GM18873 (cell line): ENCODE data around the gene NCOA3.
"Not testable (repeated sequence)": the region's sequence is repeated elsewhere in the genome, so short reads cannot be mapped to it uniquely, and the experiment has no call there.

Experiments used
- ATAC-seq: cut with Tn5 transposase; IDR thresholded peaks from one replicate; pipeline ENCODE4 v1.9.1; 2021; ENCODE audit warnings: mild to moderate bottlenecking, moderate library complexity, moderate number of reproducible peaks; ENCODE audit not compliant: unreplicated experiment, low FRiP score

The NCOA3 gene

GRCh38 chr20:47498606-47499005, 3.1 kb upstream of the NCOA3 start:
- no peak for ATAC-seq

GRCh38 chr20:47499053-47499452, 2.6 kb upstream of the NCOA3 start:
- ATAC-seq = no peak

- not testable (repeated sequence) for ATAC-seq
Measured at GRCh38 chr20:47500082-47500481, 1.6 kb upstream of the NCOA3 start.

- no peak for ATAC-seq
Measured at GRCh38 chr20:47500554-47500953, 1.1 kb upstream of the NCOA3 start.

- peak; percentile 3 for ATAC-seq
Measured at GRCh38 chr20:47501116-47501481, 588 bp upstream of the NCOA3 start.

- ATAC-seq = no peak
Measured at GRCh38 chr20:47502271-47503239, 868 bp downstream of the NCOA3 start.

GRCh38 chr20:47503685-47504084, 2.0 kb downstream of the NCOA3 start:
- ATAC-seq = no peak

DNA sequence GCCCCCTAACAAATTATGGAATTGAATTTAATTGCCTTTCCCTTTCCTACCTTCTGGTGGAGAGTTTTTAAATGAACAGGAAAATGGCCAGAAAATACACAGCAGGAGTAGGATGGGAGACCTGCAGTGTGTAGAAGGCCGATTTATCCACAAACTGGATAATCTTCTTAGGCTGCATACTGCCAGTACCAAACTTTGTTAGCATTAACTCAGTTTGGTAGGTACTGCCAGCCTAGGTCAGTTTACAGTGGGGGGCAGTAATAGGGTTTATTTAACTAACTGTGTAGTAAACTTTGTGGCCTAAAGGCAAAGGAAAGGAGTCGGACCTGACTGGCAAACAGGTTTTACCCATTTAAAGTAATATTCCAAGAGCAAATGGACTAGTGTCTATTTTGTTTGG, 4.6 kb downstream of the NCOA3 start:
- ATAC-seq = no peak

DNA sequence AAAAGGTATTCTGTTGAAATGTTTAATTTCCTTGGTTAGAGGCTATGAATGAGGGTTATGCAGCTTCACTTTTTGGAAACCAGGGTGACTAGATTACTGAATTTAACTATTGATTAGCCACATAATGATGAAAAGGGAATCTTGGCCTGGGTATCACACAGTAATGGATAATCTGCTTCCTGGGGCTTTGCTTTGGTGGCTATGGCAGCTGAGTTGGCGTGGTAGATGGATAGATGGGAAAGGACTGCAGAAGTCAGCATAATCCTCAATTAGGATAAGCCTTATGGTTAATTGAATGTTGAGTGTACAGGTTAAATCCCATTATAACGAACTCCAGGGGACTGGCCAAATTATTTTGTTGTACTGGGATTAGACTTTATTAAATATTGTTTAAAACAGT, 5.2 kb downstream of the NCOA3 start:
- no peak for ATAC-seq

GRCh38 chr20:47507275-47507981, 5.7 kb downstream of the NCOA3 start:
- ATAC-seq = not testable (repeated sequence)

- ATAC-seq = no peak
Measured at GRCh38 chr20:47508278-47508677, 6.6 kb downstream of the NCOA3 start.

- no peak for ATAC-seq
Measured at GRCh38 chr20:47509104-47509661, 7.5 kb downstream of the NCOA3 start.

DNA sequence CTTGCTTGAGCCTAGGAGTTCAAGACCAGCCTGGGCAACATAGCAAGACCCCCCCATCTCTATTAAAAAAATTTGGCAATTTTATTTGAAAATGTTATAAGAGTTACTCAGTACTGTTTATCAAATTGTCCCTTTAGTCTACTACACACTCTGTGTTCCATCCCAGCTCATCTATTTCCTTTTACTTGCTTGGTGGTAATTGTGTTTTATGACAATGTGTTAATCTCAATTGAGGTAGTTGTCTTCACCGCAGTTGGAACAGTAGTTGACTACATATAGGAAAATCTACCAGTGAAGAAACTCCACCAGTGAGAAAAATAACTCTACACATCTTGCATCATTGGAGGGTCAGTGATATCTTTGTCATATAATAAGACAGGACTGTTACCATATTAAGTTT, 8.0 kb downstream of the NCOA3 start:
- ATAC-seq = no peak

GRCh38 chr20:47515843-47516242, 14.2 kb downstream of the NCOA3 start:
- ATAC-seq = no peak

GRCh38 chr20:47521059-47521808, 19.5 kb downstream of the NCOA3 start:
- ATAC-seq = no peak

GRCh38 chr20:47524015-47524784, 22.5 kb downstream of the NCOA3 start:
- ATAC-seq = no peak

DNA sequence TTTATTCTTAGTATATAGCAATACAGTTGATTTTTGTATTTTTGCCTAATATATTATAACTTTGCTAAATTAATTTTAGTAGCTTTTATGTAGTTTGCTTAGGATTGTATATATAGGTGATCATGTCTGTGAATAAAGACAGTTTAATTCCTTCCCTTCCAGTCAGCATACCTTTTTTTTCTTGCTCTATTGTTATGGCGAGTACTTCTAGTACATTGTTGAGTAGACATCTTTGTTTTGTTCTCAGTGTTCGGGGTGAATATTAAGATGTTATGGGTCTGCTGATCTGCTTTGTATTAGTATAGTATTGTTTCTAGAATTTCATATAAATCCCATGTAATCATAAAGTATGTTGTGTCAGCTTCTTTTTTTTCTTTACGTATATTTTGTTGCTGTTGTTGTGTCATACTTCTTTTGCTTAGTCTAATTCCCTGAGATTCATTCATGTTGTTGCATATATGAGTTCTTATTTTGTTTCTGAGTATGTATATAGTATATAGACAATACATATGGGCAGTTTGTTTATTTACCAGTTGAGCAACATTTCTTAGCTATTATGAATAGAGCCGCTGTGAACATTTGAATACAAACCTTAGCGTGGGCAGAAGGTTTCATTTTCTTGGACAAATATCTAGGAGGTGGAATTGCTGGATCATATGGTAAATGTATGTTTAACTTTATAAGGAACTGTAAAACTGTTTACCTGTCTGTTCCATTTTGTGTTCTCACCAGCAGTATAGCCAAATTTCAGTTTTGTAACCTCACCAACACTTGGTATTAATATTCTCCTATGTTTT, 25.5 kb downstream of the NCOA3 start:
- no peak for ATAC-seq

DNA sequence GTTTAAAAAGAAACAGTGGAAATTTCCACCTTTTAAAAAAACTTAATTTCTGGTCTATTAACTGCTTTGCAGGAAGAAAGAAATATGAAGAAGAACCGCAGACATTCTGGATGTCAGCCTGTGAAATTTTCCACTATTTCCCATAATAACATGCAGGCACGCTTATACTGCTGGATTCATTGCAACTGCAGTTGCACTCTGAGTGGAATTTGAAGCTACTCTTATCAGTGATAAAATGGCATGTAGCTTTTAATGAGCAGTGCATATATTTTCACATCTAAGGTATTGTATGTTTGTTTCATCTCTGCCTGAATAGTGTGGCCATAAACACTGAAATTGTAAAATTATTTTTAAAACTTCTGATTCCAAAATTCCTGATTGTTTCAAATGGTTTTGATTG, 28.2 kb downstream of the NCOA3 start:
- ATAC-seq = no peak

- ATAC-seq = no peak
Measured at GRCh38 chr20:47531458-47531857, 29.8 kb downstream of the NCOA3 start.
